LNCaP clone FGC (cell line): ENCODE results near the gene TTLL5.

ENCODE experiments used
- DNase-seq: peaks from one replicate; pipeline ENCODE4 v3.0.0-alpha.2; 2011; ENCODE audit warnings: low read depth
- H3K4me3 ChIP-seq: 2 replicates; pipeline ENCODE4 v1.5.1; 2011; ENCODE audit warnings: mild to moderate bottlenecking, low read depth, low read length, control low read depth
- TF ChIP-seq, protein P1 (sequence below): IDR thresholded peaks from 2 replicates; pipeline ENCODE4 v1.5.1; 2012; ENCODE audit warnings: mild to moderate bottlenecking; ENCODE audit not compliant: control insufficient read depth, insufficient read depth; ENCODE audit errors: extremely low read depth

Gene TTLL5

DNA sequence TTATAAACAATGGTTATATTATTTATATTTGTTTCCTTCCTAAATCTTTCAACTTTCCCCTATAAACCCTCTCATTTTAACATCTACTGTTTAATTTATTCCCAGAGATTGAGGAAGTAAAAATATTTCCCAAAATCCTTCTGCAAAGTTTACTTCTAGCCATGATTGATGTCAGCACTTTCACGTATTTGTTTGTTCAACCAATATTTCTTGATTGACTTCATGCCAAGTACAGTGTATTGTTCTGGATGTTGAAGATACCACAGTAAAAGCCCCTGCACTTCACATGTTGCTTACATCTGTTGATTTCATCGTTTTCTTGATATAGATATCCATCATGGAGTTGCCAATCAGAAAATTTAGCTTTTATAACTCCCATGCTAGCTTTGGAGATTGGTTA, 81.8 kb downstream of the TTLL5 start:
- DNase-seq = no peak
- no peak overlapping the region for H3K4me3 ChIP-seq
- TF ChIP-seq, protein P1, sequence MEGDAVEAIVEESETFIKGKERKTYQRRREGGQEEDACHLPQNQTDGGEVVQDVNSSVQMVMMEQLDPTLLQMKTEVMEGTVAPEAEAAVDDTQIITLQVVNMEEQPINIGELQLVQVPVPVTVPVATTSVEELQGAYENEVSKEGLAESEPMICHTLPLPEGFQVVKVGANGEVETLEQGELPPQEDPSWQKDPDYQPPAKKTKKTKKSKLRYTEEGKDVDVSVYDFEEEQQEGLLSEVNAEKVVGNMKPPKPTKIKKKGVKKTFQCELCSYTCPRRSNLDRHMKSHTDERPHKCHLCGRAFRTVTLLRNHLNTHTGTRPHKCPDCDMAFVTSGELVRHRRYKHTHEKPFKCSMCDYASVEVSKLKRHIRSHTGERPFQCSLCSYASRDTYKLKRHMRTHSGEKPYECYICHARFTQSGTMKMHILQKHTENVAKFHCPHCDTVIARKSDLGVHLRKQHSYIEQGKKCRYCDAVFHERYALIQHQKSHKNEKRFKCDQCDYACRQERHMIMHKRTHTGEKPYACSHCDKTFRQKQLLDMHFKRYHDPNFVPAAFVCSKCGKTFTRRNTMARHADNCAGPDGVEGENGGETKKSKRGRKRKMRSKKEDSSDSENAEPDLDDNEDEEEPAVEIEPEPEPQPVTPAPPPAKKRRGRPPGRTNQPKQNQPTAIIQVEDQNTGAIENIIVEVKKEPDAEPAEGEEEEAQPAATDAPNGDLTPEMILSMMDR = no peak

DNA sequence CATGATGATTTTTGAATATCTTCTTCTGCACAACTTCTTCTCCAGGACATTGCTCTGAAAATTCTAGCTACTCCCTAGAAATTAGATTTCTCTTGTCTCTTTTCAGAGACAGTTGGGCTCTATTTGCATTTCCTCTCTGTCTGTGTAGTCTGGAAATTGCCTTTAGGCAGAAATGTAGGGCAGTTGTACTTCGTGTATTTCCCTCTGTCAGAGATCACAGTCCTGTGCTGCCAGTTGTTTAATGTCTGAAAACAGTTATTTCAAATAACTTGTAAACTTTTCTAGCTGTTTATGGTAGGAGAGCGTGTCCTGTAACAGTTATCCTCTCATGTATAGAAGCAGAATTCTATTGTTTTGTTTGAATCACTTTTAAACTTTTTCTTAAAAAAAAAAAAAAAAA, 86.9 kb downstream of the TTLL5 start:
- TF ChIP-seq, protein P1 = no peak
- no peak for DNase-seq
- no peak overlapping the region for H3K4me3 ChIP-seq

DNA sequence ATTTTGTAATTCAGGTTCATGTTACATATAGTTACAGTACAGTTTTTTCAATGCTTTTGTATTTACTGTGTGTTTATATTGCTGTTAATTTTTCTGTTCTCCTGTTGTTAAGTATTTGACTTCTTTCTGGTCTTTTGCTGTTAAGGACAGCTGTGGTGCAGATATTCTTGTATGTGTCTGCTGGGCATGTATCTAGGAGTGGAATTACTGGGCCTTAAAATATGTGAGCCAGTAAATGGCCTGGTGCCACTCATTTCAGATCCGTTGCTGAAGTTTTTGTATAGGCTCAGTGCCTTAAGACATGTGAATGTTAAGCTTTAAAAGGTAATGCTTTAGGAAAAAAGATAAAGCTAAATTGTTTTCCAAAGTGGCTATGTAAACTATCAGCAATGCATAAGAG, 87.3 kb downstream of the TTLL5 start:
- H3K4me3 ChIP-seq = no peak overlapping the region
- TF ChIP-seq, protein P1 = no peak
- no peak for DNase-seq

DNA sequence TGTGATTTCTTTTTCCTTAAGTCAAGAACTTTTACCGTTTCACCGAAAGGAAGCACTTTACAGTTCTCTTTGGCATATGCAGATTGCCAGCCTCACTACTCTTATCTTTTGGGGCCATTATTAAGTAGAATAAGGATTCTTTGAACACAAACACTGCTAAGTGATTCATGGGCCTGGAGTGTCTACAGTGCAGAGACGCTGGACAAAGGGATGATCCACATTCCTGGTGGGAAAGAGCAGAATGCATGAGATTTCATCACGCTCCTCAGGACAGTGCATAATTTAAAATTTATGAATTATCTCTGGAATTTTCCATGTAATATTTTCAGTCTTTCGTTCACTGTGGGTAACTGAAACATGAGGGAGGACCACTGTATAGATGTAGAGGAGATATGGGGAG, 90.2 kb downstream of the TTLL5 start:
- no peak for DNase-seq
- H3K4me3 ChIP-seq = no peak overlapping the region
- TF ChIP-seq, protein P1 = no peak

DNA sequence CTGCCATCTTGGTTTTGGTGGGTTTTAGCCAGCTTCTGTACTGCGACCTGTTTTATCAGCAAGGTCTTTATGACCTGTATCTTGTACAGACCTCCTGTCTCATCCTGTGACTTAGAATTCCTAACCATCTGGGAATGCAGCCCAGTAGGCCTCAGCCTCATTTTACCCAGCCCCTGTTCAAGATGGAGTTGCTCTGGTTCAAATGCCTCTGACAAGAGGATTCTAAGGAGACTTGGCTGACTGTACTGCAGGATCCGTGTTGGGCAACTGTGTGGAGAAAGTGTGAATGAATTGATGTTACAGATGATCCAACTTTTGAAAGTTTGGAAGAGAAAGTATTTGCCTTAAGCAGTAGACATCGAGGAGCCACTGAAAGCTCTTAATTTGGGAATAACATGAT, 91.0 kb downstream of the TTLL5 start:
- TF ChIP-seq, protein P1 = no peak
- no peak overlapping the region for H3K4me3 ChIP-seq
- DNase-seq = no peak

DNA sequence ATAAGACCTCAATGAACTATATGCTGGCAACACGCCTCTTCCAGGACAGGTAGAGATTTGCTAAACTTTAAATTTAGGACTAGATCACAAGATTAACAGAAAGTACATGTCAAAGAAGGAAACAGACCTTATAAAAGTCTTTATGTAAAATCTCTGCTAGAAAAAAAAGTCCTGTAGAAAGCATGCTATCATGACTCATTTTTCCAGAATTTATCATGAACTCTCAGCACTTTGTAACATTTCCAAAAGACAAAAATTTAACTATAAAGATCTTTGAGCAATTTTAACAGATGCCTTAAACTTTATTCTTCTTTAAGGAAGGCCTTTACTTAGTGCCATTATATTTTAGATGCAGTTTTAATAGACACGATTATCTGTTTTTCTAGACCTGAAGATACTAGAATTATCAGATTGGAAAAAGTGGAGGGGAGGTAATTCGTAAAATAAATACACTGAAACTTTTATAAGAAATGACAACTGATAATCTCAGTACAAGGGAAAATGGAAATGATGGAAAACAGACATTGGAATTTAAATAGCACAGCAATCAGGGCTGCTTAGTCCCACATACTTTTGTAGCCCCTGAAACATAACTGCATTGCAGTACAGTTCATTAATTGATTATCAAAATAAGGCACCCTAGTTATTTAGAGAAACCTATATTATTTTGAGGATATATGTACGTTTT, 92.0 kb downstream of the TTLL5 start:
- H3K4me3 ChIP-seq = no peak overlapping the region
- TF ChIP-seq, protein P1 = no peak
- DNase-seq = no peak

DNA sequence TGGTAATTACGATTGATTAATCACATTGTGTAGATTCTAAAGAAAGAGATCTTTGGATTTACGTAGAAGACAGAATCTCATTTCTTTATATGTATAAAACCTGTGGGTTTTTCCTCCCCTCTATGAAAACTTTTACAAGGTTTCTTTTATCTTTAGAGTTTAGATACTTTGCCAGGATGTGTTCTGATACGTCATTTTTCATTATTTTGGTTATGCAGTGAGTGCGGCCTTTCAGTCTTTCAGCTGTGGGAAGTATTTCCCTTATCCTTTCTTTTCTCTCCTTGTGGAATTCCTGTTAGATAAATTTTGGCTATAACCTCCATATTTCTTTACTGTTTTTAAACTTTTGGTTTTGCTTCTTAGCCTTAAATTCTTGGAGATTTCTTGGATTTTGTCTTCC, 92.7 kb downstream of the TTLL5 start:
- TF ChIP-seq, protein P1 = no peak
- no peak for DNase-seq
- H3K4me3 ChIP-seq = no peak overlapping the region
